ENCODE data around the gene OPRM1.

The OPRM1 gene

DNA sequence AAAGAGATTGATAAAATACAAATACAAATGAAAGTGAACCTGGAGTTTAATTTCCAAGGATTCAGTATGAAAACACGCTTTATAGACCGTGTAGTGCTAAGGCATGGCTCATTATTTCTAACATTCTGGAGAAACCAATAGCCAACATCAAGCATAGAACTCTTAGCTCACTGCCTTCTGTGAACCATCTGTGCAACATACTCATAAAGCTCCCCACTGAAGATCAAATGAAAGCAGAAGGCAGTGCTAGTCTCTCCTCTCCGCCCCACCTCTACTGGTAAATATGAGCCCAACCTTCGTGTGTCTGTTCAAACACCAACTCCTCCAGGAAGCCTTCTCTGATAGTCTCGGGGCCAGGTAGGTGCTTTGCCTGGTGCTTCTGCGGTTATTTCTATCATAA lies 163.9 kb downstream of the OPRM1 start:
- no peak for DNase-seq (ENCODE audit: low read depth, low spot score)

GRCh38 chr6:154206141-154206540 lies 167.1 kb downstream of the OPRM1 start:
- no peak for DNase-seq (ENCODE audit: low read depth, low spot score)

DNA sequence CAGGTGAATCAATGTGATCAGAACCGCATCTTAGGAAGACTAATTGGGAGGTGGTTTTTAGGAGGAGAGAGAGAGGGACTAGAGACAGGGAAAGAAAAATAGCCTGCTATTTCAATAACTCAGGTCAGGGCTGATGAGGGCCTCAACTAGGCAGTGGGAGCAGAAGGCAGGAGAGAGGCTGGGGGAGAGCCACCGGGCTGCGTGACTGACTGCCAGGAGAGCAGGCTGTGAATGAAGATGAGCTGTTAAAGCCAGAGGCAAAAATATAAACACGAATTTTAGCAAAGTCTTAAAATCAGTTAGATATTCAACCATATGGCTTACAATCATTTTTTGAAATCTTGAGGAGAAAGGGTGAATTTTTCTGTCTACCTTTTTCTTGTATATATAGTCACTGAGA lies 168.0 kb downstream of the OPRM1 start:
- DNase-seq (ENCODE audit: low read depth, low spot score) = no peak

GRCh38 chr6:154209555-154209954 lies 170.5 kb downstream of the OPRM1 start:
- no peak for DNase-seq (ENCODE audit: low read depth, low spot score)

- DNase-seq (ENCODE audit: low read depth, low spot score) = no peak
Measured at GRCh38 chr6:154210678-154211077, 171.6 kb downstream of the OPRM1 start.

DNA sequence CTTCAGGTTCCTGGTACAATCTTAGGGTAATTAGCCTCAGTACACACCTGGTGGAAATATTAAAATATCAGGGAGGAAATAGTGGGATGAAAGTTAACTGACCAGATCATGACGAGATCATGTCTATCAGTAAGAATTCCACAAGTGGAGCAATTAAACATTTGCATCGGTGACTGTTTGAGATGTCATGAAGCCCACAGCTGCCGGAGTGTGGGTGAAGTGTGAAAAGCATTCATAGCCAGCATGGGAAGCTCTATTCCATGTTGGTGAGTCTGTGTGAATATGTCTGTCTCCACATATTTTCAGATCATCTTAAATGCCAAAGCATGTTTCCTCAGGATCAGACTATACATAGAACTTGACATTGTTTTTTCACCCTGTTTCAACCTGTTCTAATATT lies 174.7 kb downstream of the OPRM1 start:
- no peak for DNase-seq (ENCODE audit: low read depth, low spot score)

- DNase-seq (ENCODE audit: low read depth, low spot score) = no peak
Measured at GRCh38 chr6:154218301-154218700, 179.3 kb downstream of the OPRM1 start.

DNA sequence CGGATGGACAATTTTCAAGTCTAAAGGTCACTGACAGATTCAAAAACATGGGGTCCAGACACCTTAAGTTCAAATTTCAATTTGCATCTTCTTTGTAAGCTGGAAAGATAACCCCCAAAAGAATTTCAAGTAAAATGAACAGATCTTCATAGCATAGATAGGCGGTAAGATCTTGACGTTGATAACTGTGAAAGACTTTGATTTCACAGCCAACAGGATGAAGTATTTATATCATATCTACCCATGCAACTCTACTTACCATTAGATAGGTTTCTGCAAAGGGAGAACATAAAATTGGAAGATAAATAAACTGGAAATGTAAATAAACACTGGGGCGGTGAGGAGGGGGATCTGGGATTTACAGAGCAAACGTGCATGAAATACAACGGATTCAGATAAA lies 179.7 kb downstream of the OPRM1 start:
- DNase-seq (ENCODE audit: low read depth, low spot score) = no peak

- peak; percentile 5 for DNase-seq (ENCODE audit: low read depth, low spot score)
Measured at GRCh38 chr6:154219250-154219649, 180.2 kb downstream of the OPRM1 start.

DNA sequence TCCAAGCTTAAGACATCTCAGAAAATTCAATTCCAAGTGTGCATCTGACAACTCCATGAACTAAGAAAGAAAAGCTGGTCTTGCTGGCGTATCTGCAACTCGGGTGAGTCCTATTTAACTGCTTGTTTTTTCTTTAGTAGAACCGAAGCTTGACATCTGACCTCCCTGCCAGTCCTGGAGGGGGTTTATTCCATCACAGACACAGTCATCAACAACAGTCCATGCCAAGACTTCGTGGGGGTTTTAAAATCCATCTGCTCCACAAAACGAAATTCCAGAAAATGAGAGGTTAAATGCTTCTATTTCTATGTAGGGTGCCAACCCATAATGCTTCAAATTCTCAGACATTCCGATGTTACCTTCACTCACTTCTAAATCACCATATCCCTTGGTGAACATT lies 183.7 kb downstream of the OPRM1 start:
- no peak for DNase-seq (ENCODE audit: low read depth, low spot score)

DNA sequence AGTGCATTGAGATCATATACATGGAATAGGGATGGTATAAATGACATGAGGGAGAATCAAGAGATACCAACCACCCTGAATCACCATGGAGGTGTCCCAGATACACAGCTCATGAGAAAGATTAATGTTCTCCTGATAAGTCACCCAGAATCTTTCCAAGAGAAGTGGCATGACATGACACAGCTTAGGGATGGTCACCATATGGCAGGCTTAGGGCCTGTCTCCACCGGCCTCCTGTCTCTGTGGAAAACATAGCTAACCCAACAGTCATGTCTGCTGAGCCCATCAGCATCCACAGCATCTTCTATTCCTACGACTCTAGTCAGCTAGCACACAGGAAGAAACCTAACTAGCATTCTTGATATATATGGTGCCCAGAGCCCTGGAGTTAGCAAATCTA lies 184.3 kb downstream of the OPRM1 start:
- DNase-seq (ENCODE audit: low read depth, low spot score) = no peak

DNA sequence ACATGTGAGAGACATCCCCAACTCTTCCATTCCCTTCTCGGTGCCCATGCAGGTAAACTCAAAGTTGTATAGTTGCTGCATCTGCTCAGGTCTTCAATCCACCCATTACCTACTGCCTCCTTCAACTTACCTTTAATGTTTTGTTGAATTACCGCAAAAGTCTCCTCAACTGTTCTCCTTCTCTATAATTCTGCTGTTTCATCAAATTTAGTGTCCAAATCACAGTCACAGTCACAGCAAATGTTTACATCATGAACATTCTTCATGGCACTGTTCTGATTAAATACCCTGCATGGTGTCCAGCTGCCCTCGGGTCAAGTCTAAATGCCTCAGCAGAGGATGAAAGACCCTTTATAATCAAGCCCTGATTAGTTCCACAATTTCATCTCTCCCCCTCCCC lies 187.4 kb downstream of the OPRM1 start:
- DNase-seq (ENCODE audit: low read depth, low spot score) = no peak

- DNase-seq (ENCODE audit: low read depth, low spot score) = no peak
Measured at GRCh38 chr6:154227862-154228520, 189.0 kb downstream of the OPRM1 start.

DNA sequence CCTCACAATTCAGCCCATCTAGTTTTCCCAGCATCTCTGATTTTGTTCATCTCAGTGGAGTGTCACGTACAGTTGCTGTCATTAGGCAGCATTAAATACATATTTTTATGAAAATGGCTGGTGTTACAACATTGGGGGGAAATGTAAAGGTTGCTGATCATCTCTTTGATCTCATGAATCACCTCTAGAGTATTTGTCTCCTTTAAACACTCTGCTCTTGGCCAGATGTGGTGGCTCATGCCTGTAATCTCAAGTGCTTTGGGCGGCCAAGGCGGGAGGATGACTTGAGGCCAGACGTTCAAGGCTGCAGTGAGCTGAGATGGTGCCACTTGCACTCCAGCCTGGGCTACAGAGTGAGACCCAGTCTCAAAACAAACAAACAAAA lies 189.5 kb downstream of the OPRM1 start:
- DNase-seq (ENCODE audit: low read depth, low spot score) = no peak

DNA sequence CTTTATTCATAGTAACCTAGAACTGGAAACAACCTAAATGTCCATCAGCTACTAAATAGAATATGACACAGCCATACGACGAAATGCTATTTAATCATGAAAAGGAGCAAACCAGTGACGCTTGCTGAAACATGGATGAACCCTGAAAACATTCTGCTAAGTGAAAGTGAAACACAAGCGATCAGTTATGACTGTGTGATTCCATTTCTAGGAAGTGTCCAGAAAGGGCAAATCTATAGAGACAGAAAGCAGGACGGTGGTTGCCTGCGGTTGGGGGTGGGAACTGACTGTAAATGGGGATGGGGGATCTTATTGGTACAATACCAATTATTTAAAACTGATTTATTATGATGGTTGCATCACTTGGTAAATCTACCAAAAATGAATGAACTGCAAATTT lies 190.7 kb downstream of the OPRM1 start:
- DNase-seq (ENCODE audit: low read depth, low spot score) = no peak

- DNase-seq (ENCODE audit: low read depth, low spot score) = no peak
Measured at GRCh38 chr6:154230393-154230792, 191.4 kb downstream of the OPRM1 start.

- DNase-seq (ENCODE audit: low read depth, low spot score) = no peak
Measured at GRCh38 chr6:154230910-154231595, 192.0 kb downstream of the OPRM1 start.

DNA sequence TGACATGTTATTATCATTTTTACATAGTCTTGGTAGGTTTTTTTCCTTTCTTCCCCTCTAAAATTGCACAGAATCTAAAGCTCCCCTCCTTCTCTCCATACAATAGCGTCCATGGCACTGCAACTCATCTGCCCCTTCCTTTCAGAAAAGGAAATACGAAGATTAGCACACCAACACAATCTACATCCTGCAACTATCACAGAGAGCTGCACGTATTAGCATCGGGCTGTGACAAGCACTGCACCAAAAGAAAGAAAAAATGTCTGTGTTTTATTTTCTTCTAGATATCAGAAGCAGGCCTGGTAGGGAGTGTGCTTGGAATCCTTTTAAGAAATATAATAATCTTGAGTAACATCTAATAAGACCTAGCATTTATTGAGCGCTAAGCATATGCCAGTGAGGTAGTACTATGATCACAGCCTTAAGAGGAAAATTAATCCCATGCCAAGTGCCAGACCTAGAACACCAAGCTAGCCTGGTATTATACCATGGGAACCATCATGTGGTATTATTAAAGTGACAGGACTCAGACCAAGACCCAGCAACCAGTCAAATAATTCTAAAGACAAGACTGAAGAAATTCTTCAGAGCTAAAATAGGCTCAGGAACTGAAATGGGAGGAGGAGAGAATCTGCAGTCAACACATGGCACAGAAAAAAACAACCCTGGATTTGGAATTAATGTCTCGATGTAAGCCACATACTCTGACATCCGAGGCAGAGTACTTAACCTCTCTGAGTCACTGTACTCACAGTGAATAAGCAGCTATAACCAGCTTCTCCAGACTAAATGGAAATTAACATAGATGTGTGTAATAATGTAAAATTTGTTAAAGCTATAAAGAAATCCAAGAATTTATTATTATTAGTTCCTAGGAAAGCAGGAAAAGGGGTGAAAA lies 193.2 kb downstream of the OPRM1 start:
- DNase-seq (ENCODE audit: low read depth, low spot score) = no peak

DNA sequence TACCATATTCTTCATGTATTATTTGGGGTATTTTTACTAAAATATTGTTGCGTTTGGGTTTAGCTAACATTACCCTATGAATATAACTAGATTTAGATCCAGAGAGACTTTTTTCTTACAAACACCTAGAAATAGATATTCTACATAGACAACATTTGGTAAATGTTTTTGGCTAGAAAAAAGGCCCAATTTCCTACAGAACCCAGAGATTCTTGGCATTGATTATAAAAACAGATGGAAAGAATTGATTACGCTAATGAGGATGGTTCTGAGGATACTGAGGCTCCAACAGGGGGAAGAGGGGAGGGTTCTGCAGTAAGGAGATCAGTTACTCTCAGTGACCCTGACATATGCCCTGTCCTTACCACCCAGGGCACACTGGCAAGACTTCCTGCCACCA lies 194.3 kb downstream of the OPRM1 start:
- DNase-seq (ENCODE audit: low read depth, low spot score) = no peak

GRCh38 chr6:154234019-154234772 lies 195.2 kb downstream of the OPRM1 start:
- no peak for DNase-seq (ENCODE audit: low read depth, low spot score)

GRCh38 chr6:154236646-154237301 lies 197.7 kb downstream of the OPRM1 start:
- DNase-seq (ENCODE audit: low read depth, low spot score) = no peak

All from ELF-1 (cell line).